Stimulated activated CD4-positive, alpha-beta T cell treated with anti-CD3 and anti-CD28 coated beads, TNF-alpha, amount 100 ng/mL, for 4 hours (primary cell): ENCODE data around the gene LAPTM5.

Experiments
- DNase-seq, 3 experiments: peaks; one replicate each; pipeline ENCODE4 v3.0.0-alpha.2; 2020; ENCODE audit warnings: low read depth in 3 of 3

The LAPTM5 gene

GRCh38 chr1:30787266-30787665 is 29.7 kb upstream of the LAPTM5 start:
- DNase-seq = no peak

DNA sequence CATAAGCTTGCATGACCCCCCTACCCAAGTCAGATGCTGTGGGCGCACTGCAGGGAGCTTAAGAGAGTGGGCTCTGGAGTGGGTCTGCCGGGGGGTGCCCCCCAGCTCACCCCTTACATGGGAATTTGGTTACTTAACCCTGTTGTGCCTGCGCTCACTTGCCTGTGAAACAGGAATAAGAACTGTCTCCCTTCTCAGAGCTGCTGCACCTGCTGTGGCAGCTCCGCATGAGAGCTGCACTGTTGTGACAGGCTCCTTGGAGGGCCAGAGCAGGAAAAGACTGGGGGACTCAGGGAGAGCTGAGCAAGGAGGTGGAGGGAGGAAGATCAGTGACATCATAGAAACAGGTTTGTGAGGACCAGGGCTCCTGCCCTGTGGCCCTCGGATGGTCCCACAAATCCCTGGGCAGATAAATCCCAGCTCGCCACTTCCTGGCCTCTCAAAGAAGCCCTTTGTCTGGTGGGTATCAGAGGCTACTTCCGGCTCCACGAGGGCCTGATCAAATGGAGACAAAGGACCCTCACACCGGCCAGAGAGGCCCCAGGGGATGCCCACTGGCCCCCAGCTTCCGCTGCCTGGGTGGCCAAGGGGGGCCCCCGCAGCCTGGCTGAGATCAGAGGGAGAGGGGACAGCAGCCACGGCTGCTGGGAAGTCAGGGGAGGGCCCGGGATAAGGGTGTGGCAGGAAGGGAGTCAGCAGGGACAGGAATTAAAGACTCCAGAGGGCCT is 28.9 kb upstream of the LAPTM5 start:
- DNase-seq = no peak

DNA sequence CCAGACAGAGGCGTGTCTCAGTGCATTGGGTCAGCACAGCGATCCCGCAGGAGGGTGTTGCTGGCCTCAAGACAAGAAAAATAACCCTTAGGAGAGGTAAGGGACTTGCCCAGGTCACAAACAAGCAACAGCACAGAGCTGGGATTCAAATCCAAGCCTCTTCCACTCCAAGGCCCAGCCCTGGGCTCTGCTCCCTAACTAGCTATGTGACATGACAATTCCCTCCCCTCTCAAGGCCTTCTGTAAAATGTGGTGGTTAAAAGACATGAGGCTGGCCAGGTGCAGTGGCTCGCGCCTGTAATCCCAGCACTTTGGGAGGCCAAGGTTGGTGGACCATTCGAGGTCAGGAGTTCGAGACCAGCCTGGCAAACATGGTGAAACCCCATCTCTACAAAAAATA is 28.1 kb upstream of the LAPTM5 start:
- no peak for DNase-seq

- no peak for DNase-seq
These were observed 27.6 kb upstream of the LAPTM5 start for GRCh38 chr1:30785181-30785580.

GRCh38 chr1:30783256-30783915 is 25.8 kb upstream of the LAPTM5 start:
- no peak for DNase-seq

DNA sequence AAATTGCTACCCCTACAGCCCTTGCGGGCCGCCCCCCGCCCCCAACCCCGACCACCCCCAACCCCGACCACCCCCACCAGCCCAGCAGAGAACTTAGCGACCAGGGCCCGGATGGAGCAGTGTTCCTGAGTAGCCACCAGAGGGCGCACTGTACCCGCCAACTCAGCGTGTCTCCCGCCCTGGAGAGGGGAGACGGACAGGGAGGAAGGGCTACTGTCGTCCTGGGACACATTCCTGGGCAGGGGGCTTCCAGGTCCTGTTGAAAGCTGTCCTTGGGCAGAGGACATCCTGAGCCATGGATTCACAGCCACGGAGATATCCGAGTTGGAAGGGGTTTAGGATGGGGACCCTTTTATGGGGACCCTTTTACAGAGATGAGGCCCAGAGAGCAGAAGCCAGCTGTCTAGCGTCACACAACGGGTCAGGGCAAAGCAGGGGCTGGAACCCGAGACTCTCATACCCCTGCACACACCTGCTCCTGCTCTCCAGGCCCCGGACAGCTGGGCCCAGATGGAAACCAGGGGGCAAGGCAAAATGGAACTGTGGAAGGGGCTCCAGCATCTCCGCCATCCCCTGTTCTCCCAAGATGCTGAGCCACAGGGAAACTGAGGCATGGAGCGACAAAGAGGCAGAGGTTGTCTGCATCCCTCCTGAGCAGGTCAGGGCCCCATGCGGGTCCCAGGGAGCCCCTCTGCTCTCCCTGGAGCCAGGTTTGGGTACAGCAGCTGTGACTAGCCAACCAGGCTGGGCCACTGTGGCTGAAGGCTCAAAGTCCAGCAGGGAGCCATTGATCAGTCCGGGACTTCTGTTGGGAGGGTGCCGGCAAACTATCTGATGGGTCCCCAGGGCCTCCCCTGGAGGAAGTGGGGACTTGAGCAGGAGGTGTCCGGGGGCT is 25.0 kb upstream of the LAPTM5 start:
- DNase-seq = peak; percentile 46 to 57 (median 51)

DNA sequence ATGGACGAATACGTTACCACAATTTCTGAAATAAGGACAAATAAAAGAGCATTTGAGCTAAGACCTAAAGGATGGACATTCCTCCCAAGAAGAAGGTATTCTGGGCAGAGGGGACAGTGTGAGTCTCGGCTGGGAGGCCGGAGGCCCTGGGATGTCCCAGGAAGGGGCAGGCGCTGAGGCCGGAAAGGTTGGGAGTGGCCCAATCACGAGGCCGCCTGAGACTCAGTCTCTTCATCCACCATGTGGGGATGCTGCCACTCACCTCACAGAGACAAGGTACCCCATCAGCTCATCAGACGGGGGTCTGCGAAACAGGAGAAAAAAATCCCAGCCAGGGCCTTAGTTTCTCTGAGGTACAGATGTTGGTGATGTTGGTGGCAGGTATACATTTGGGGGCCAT is 24.3 kb upstream of the LAPTM5 start:
- DNase-seq = no peak

GRCh38 chr1:30780409-30780808 is 22.8 kb upstream of the LAPTM5 start:
- DNase-seq = no peak

DNA sequence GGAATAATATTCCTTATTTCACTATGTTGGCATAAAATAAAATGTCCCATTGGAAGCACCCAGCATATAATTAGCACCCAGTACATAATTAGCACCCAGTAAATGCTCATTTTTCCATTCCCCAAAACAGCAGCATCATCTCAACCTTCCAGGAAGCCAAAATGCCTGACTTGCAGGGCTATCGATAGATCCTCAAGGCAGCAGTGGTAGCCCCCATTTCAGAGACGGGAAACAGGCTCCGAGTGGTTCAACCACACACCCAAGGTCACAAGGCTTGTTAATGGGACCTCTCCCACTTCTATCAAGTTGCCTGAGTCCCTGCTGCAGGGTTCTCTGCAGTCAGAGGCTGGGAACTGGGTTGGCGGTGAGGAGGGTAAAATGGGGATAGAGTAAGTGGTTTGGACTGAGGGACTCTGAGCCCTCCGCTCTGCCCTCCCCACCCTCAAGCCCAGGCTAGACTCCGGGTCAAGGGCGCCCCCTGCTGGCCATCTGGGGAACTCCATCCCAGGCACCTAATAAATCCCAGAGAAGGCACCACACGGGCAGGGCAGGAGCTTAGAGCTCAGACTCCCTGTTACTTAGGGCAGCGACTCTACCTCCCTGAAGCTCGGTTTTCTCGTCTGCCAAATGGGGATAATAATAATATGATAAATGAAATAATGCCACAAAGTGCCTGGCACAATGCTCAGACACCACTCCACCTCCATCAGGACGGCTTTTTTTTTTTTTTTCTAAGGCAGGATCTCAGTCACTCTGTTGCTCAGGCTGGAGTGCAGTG is 21.9 kb upstream of the LAPTM5 start:
- peak; percentile 83 to 97 (median 91) for DNase-seq

DNA sequence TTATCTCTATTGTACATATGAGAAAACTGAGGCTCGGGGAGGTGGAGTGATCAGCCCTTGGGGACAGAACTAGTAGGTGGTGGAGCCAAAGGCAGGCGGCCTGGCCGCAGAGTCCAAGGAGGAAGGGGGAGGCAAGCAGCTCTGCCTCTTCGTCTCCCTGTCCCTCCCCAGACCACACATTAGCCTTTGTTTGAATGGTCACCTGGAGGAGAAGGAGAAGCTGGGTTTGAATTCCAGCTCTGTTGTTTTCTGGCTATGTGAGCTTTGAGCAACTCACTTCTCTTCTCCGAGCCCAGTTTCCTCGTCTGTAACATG is 21.4 kb upstream of the LAPTM5 start:
- DNase-seq = no peak

DNA sequence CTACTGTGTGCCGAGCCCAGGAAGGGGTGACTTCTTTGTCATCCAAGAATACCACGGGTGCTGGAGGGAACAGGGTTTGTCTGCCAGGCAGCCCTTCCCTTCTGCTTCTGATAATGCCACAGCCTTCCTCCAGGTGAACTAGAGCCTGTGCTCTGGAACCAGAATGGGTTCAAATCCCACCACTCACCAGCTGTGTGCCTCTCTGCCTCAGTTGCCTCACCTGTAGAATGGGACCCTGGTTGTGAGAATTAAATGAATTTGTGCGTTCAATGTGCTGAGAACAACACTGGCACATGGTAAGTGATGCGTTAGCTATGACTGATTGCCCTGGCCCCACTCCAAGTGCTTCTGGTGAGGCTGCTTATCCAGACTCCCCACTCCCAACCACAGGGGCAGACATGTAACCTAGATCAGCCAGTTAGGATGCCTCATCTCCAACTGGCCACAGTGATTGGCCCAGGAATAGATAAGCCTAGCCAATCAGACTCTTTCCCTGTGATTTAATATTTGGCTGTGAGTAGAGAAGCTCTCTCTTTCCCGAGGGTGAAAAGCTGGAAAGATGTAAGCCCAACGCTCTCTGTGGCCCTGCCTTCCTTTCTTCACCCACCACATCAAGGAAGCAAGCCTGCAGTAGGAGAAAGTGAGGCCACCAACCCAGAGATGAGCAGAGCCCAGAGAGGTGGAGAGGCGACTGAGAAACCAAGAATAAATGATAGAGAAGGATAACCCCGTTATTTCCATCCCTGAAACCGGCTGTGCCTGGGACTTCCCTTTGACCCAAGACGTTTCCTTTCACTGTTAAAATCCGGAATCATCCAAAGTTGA is 20.8 kb upstream of the LAPTM5 start:
- DNase-seq = no peak

- no peak for DNase-seq
These were observed 20.3 kb upstream of the LAPTM5 start for GRCh38 chr1:30777904-30778153.

DNA sequence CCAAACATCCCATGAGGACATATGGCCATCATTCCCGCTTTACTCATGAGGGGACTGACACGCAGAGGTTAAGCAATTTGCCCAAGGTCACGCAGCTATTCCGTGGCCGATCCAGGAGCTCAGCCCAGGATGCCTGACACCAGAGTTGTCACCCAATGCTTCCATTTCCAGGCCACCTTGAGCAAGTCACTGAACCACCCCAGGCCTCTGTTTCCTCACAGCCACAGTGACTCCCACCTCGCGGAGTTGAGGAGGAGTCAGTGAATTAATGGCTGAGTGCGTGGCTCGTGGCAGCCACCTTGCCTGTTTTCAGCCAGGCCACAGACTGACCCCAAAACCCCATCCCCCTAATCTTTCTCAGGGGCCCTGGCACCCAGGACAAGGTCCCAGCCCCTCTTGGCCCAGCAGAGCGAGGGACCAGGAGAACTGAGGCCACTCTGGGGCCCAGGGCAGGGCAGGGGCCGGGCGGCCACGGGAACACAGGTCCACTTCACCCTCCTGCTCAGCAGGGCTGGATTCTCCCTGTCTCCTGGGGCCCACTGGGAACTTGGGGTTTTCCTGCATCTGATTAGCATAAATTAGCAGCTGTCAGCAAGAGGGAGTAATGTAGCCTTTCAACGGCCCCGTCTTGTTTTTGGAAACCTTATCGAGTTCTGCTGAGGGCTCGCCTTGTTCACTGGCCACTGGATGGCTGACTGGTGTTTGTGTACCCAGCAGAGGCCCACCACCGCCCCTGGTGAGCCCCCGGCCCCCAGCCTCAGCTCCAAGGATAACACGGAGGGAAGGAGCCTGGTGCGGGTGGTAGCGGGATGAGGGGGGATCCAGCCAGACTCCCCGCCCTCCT is 19.7 kb upstream of the LAPTM5 start:
- DNase-seq = no peak

GRCh38 chr1:30776097-30777059 is 18.8 kb upstream of the LAPTM5 start:
- DNase-seq = no peak

DNA sequence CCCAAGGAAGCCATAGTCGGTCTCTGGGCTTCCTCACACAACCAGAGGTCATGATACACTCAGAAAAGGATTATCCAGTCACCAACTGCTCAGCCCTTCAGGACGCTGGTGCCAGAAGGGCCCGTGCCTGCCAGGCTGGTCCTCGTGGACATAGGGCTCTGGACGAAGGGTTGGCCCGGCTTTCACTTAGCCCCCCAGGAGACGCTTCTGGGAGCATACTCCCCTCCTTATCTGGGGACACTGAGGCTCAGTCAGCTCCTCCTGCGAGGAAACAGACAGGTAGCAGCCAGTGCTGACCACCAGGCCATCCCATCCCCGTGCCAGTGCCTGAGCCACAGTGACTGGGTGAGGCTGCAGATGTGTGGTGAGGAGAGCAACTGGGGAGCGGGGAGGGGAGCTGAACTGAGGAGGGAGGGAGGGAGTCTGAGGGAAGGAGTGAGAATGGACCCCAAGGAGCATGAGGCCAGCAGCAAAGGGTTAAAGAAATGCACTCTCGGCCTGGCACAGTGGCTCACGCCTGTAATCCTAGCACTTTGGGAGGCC is 17.9 kb upstream of the LAPTM5 start:
- no peak for DNase-seq

DNA sequence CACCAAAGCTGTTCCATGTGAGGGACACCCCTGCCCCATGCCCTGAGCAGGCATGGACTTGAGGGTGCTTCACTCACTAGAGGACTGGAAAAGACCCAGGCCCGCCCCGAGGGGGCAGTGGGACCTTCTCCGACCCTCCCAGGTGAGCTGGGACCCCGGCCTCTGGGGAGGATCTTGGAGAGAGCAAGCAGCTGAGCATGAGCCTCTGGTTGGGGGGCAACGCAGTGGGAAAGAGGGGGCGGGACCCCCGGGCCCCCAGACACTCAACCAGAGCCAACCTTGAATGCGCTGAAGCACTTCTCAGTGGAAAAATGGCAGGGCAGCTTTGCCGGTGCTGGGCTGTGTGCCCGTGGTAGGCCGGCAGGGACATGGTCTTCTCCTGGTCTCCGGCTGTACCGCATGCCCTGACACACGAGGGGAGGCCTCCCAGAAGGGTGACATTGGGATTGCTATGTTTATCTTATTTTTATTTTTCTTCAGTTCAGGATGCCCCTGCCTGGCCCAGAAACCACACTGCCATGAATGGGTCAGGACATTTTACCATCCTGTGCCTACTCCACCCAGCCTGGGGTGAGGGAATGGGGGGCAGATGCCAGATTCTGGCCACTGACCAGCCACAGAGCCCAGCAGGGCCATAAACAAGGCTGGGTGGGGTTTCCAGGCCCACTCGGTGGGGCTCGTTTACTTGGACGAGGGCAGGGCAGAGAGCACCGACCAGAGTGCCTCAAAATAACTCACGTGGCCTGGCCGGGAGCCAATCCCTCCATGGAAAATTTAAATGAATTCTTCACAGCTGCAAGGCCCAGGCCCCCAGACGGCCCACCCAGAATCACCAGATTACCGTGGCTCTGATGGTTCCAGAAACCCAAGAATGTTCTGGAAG is 17.2 kb upstream of the LAPTM5 start:
- no peak for DNase-seq

DNA sequence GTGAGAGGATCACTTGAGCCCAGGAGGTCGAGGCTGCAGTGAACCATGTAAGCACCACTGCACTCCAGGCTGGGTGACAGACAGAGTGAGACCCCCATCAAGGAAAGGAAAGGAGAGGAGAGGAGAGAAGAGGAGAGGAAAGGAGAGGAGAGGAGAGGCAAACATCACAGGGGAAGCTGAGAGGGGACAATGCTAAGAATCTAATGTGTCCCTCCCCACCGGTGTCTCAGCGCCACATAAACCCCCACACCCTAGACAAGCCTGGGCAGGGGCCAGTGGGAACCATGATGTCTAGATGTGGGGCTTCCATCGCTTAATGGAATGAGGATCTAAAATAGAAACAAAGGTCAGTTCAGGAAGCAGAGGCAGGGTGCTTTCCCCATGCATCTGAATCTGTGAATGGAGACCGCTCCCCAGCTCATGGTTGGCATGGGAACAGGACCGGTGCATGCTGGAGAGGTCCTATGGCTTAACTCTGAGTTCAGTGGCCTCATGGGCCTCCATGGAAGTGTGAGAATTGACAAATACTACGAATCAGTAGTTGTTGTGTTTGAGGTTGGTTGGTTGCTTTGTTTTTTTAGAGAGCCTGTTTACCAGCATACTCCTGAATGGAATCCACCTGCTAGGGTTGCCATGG is 16.3 kb upstream of the LAPTM5 start:
- no peak for DNase-seq

- no peak for DNase-seq
These were observed 13.4 kb upstream of the LAPTM5 start for GRCh38 chr1:30771005-30771404.
